ENCODE data around the gene CD38.

The CD38 gene

GRCh38 chr4:15870079-15870478 is 92.0 kb downstream of the CD38 start:
- no peak overlapping the region for H3K27ac ChIP-seq (ENCODE audit: low read length)
- no peaks in the 10 kb centered on the region for H3K9me3 ChIP-seq (ENCODE audit: insufficient read depth, low read length, severe bottlenecking)
- H4K20me1 ChIP-seq (ENCODE audit: insufficient read depth, low read length), result no peaks in the 10 kb centered on the region
- H2AFZ ChIP-seq (ENCODE audit: low read depth, low read length), result no peak overlapping the region
- H3K79me2 ChIP-seq (ENCODE audit: insufficient read depth, low read length), result no peaks in the 10 kb centered on the region
- no peak overlapping the region for H3K4me3 ChIP-seq (ENCODE audit: low read depth in 1 of 2, low read length in 2 of 2)
- H3K4me2 ChIP-seq (ENCODE audit: insufficient read depth, low read length), result no peak overlapping the region
- H3K9ac ChIP-seq (ENCODE audit: low read depth, low read length), result no peak overlapping the region
- no peak for TF ChIP-seq EZH2 (IDR thresholded peaks at IDR 0.05; ENCODE audit: borderline replicate concordance, low read depth, low read length, severe bottlenecking)
- TF ChIP-seq CTCF (IDR thresholded peaks at IDR 0.05; ENCODE audit: borderline replicate concordance, extremely low read depth, low read length, poor library complexity, severe bottlenecking), result no peak
- H3K36me3 ChIP-seq (ENCODE audit: insufficient read depth, low read length), result no peaks in the 10 kb centered on the region
- no peak for DNase-seq
- H3K4me1 ChIP-seq (ENCODE audit: insufficient read depth, low read length), result no peaks in the 10 kb centered on the region
- no peaks in the 10 kb centered on the region for H3K27me3 ChIP-seq (ENCODE audit: insufficient read depth, low read length, poor library complexity)
- ATAC-seq (ENCODE audit: insufficient read depth, low read depth), result no peak

- TF ChIP-seq CTCF (IDR thresholded peaks at IDR 0.05; ENCODE audit: borderline replicate concordance, extremely low read depth, low read length, poor library complexity, severe bottlenecking), result no peak
- TF ChIP-seq EZH2 (IDR thresholded peaks at IDR 0.05; ENCODE audit: borderline replicate concordance, low read depth, low read length, severe bottlenecking), result no peak
- Histone ChIP-seq H3K9ac (ENCODE audit: low read depth, low read length) (no peak overlapping the region), H3K36me3 (ENCODE audit: insufficient read depth, low read length) (no peaks in the 10 kb centered on the region), H3K4me3 (ENCODE audit: low read depth in 1 of 2, low read length in 2 of 2) (no peak overlapping the region), H2AFZ (ENCODE audit: low read depth, low read length) (no peak overlapping the region), H3K27me3 (ENCODE audit: insufficient read depth, low read length, poor library complexity) (no peaks in the 10 kb centered on the region), H3K27ac (ENCODE audit: low read length) (no peak overlapping the region), H4K20me1 (ENCODE audit: insufficient read depth, low read length) (no peaks in the 10 kb centered on the region), H3K4me1 (ENCODE audit: insufficient read depth, low read length) (no peaks in the 10 kb centered on the region), H3K9me3 (ENCODE audit: insufficient read depth, low read length, severe bottlenecking) (no peaks in the 10 kb centered on the region), H3K79me2 (ENCODE audit: insufficient read depth, low read length) (no peaks in the 10 kb centered on the region), H3K4me2 (ENCODE audit: insufficient read depth, low read length) (no peak overlapping the region)
- ATAC-seq (ENCODE audit: insufficient read depth, low read depth), result no peak
- no peak for DNase-seq
These were observed 93.0 kb downstream of the CD38 start for GRCh38 chr4:15870921-15871664.

GRCh38 chr4:15873117-15873516 is 95.0 kb downstream of the CD38 start:
- Histone ChIP-seq H3K27ac (ENCODE audit: low read length) (no peak overlapping the region), H3K36me3 (ENCODE audit: insufficient read depth, low read length) (no peaks in the 10 kb centered on the region), H3K9me3 (ENCODE audit: insufficient read depth, low read length, severe bottlenecking) (peaks cover 8% of the 10 kb centered on the region), H3K4me3 (ENCODE audit: low read depth in 1 of 2, low read length in 2 of 2) (no peak overlapping the region), H3K27me3 (ENCODE audit: insufficient read depth, low read length, poor library complexity) (no peaks in the 10 kb centered on the region), H3K9ac (ENCODE audit: low read depth, low read length) (no peak overlapping the region), H4K20me1 (ENCODE audit: insufficient read depth, low read length) (no peaks in the 10 kb centered on the region), H3K79me2 (ENCODE audit: insufficient read depth, low read length) (no peaks in the 10 kb centered on the region), H3K4me2 (ENCODE audit: insufficient read depth, low read length) (no peak overlapping the region), H3K4me1 (ENCODE audit: insufficient read depth, low read length) (no peaks in the 10 kb centered on the region), H2AFZ (ENCODE audit: low read depth, low read length) (no peak overlapping the region)
- TF ChIP-seq EZH2 (IDR thresholded peaks at IDR 0.05; ENCODE audit: borderline replicate concordance, low read depth, low read length, severe bottlenecking) (no peak), CTCF (IDR thresholded peaks at IDR 0.05; ENCODE audit: borderline replicate concordance, extremely low read depth, low read length, poor library complexity, severe bottlenecking) (no peak)
- no peak for ATAC-seq (ENCODE audit: insufficient read depth, low read depth)
- DNase-seq, result no peak
